Prostate gland (tissue), 2 donors: Measurements from ENCODE around the gene MOGAT3.

Experiments
- POLR2A ChIP-seq: fragments of 450-650 bp; IDR thresholded peaks from one replicate; pipeline ENCODE4 v1.6.1; 2016; ENCODE audit warnings: antibody characterized with exemption, mild to moderate bottlenecking
- TF ChIP-seq, protein P1 (sequence below), 4 experiments: fragments of 200-600 bp in 2 of 4; fragments of 450-650 bp in 2 of 4; sonication (generic) in 2 of 4; IDR thresholded peaks; 1 replicate in 3 of 4; 2 replicates in 1 of 4; pipeline ENCODE4 v1.5.1; 2016 to 2019; ENCODE audit warnings: antibody characterized with exemption in 4 of 4, mild to moderate bottlenecking in 2 of 4, moderate library complexity in 2 of 4

DNA sequence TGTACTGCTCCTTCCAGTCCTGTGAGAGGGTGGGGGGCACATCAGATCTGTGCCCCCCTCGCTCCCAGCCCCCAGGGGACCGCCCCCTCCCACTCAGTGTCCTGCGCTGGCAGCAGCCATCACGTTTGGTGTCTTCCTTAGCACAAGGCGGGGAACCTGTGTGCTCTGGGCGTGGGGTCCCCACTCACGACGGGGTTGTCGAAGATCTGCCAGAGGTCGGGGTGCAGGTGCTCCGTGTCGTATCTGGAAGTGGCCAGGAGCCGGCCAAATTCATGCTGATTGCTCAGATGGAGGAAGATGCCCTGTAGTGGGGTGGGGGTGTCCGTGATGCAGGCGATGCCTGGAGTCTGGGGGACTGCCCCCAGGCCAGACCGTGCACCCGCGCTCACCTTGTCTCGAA, 9.3 kb upstream of the MOGAT3 start:
- TF ChIP-seq, protein P1, sequence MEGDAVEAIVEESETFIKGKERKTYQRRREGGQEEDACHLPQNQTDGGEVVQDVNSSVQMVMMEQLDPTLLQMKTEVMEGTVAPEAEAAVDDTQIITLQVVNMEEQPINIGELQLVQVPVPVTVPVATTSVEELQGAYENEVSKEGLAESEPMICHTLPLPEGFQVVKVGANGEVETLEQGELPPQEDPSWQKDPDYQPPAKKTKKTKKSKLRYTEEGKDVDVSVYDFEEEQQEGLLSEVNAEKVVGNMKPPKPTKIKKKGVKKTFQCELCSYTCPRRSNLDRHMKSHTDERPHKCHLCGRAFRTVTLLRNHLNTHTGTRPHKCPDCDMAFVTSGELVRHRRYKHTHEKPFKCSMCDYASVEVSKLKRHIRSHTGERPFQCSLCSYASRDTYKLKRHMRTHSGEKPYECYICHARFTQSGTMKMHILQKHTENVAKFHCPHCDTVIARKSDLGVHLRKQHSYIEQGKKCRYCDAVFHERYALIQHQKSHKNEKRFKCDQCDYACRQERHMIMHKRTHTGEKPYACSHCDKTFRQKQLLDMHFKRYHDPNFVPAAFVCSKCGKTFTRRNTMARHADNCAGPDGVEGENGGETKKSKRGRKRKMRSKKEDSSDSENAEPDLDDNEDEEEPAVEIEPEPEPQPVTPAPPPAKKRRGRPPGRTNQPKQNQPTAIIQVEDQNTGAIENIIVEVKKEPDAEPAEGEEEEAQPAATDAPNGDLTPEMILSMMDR (IDR thresholded peaks at IDR 0.05), result no peak
- no peak for TF ChIP-seq POLR2A
